Endothelial cell of umbilical vein (primary cell): Measurements from ENCODE around the gene CHI3L2. TPM values are rescaled to one million over a fixed set of nuclear protein-coding genes. Genes with fewer than 3 reads are reported as not detected.

Source experiments
- BruUV-seq: library from RNA; stranded (reverse); fragments of 400-500 nt; replicated peaks from 2 replicates; lab custom pipeline; 2021; lab: Mats Ljungman, UMichigan
- CTCF ChIA-PET: fragments of 300-600, 350-600 bp; sonication (Branson Sonifier 250); formaldehyde crosslinking; loops from one replicate; lab custom pipeline; 2021; ENCODE audit warnings: antibody characterized with exemption, inconsistent platforms; lab: Charles Lee
- POLR2A ChIA-PET: fragments of 300-600, 350-600 bp; sonication (Branson Sonifier 250); formaldehyde crosslinking; loops from one replicate; lab custom pipeline; 2021; ENCODE audit warnings: antibody characterized with exemption, inconsistent platforms; lab: Charles Lee
- DNase-seq: peaks from one replicate; pipeline ENCODE4 v3.0.0-alpha.2; 2011; ENCODE audit warnings: low read depth, low spot score
- FAIRE-seq: peaks from 2 replicates; lab custom pipeline; 2011; peaks lifted over from hg19 to GRCh38; lab: Jason Lieb, UNC
- H2AFZ ChIP-seq: 2 replicates; pipeline ENCODE4 v1.6.0; 2012; ENCODE audit warnings: low read depth, low read length, control low read depth, inconsistent platforms
- H3K27ac ChIP-seq: 2 replicates; pipeline ENCODE4 v1.5.1; 2011; ENCODE audit warnings: low read depth, mild to moderate bottlenecking, control low read depth, low read length, moderate library complexity; ENCODE audit not compliant: insufficient read depth
- H3K27me3 ChIP-seq, 2 experiments: 2 replicates each; pipeline versions ENCODE4 v1.6.0 to v1.6.1; 2011; ENCODE audit warnings: low read length in 2 of 2, mixed read lengths in 1 of 2; ENCODE audit not compliant: control insufficient read depth in 2 of 2, insufficient read depth in 2 of 2
- H3K36me3 ChIP-seq, 2 experiments: 2 replicates in 1 of 2; 3 replicates in 1 of 2; pipeline ENCODE4 v1.5.1; 2011; ENCODE audit warnings: low read length in 2 of 2, mild to moderate bottlenecking in 1 of 2, moderate library complexity in 1 of 2; ENCODE audit not compliant: control insufficient read depth in 2 of 2, insufficient read depth in 2 of 2; ENCODE audit errors: extremely low read depth in 1 of 2
- H3K4me1 ChIP-seq: 3 replicates; pipeline ENCODE4 v1.5.1; 2011; ENCODE audit warnings: mild to moderate bottlenecking, low read length; ENCODE audit not compliant: control insufficient read depth, insufficient read depth; ENCODE audit errors: extremely low read depth
- H3K4me2 ChIP-seq: 2 replicates; pipeline ENCODE4 v1.6.1; 2011; ENCODE audit warnings: low read length, control low read depth, mixed read lengths; ENCODE audit not compliant: insufficient read depth
- H3K4me3 ChIP-seq, 3 experiments: fragments of 200-600 bp in 1 of 3; sonication (generic), shearing (Covaris generic) in 1 of 3; replicated peaks in 1 of 3; 2 replicates each; pipeline ENCODE4 v1.5.1; 2011 to 2016; ENCODE audit warnings: control low read depth in 3 of 3, low read length in 3 of 3, mild to moderate bottlenecking in 2 of 3, inconsistent platforms in 1 of 3, low read depth in 1 of 3, moderate library complexity in 1 of 3; ENCODE audit not compliant: insufficient read depth in 1 of 3
- H3K79me2 ChIP-seq: 2 replicates; pipeline ENCODE4 v1.6.0; 2012; ENCODE audit warnings: low read length, inconsistent platforms; ENCODE audit not compliant: control insufficient read depth, insufficient read depth
- H3K9ac ChIP-seq: replicated peaks from 2 replicates; pipeline ENCODE3; 2011; ENCODE audit warnings: low read length, control low read depth; ENCODE audit not compliant: insufficient read depth; ENCODE audit errors: extremely low read depth
- H3K9me1 ChIP-seq: replicated peaks from 3 replicates; pipeline ENCODE4 v1.6.0; 2011; ENCODE audit warnings: mild to moderate bottlenecking, low read length; ENCODE audit not compliant: control insufficient read depth, insufficient read depth; ENCODE audit errors: extremely low read depth
- H3K9me3 ChIP-seq: replicated peaks from 2 replicates; pipeline ENCODE4 v1.5.1; 2012; ENCODE audit warnings: low read length, inconsistent platforms; ENCODE audit not compliant: control insufficient read depth, insufficient read depth
- H4K20me1 ChIP-seq: replicated peaks from 2 replicates; pipeline ENCODE3; 2011; ENCODE audit warnings: mild to moderate bottlenecking, low read length; ENCODE audit not compliant: control insufficient read depth, insufficient read depth; ENCODE audit errors: extremely low read depth
- CTCF ChIP-seq, 2 donors: IDR thresholded peaks; 1 replicate in 1 of 2; 2 replicates in 1 of 2; pipeline ENCODE4 v1.5.1; 2011; ENCODE audit warnings: low read length in 2 of 2, mild to moderate bottlenecking in 2 of 2, moderate library complexity in 2 of 2, control low read depth in 1 of 2, inconsistent platforms in 1 of 2, low read depth in 1 of 2; ENCODE audit not compliant: insufficient read depth in 1 of 2; ENCODE audit errors: extremely low read depth in 1 of 2
- EZH2 ChIP-seq: IDR thresholded peaks from 2 replicates; pipeline ENCODE4 v1.6.1; 2012; ENCODE audit warnings: borderline replicate concordance, low read depth, mild to moderate bottlenecking, moderate library complexity, low read length, inconsistent platforms; ENCODE audit not compliant: severe bottlenecking
- FOS ChIP-seq: IDR thresholded peaks from 2 replicates; pipeline ENCODE4 v1.6.1; 2011; ENCODE audit warnings: mild to moderate bottlenecking, low read length, moderate library complexity, borderline replicate concordance; ENCODE audit not compliant: insufficient read depth
- GATA2 ChIP-seq: IDR thresholded peaks from 2 replicates; pipeline ENCODE4 v1.7.0; 2011; ENCODE audit warnings: low read depth, mild to moderate bottlenecking, moderate library complexity, mixed read lengths, low read length; ENCODE audit not compliant: insufficient read length, insufficient read depth
- JUN ChIP-seq: IDR thresholded peaks from 2 replicates; pipeline ENCODE4 v1.6.1; 2011; ENCODE audit warnings: borderline replicate concordance, low read depth; ENCODE audit not compliant: insufficient read length, insufficient read depth
- MAX ChIP-seq: IDR thresholded peaks from 2 replicates; pipeline ENCODE4 v1.6.1; 2011; ENCODE audit not compliant: insufficient read depth, insufficient read length
- MYC ChIP-seq: IDR thresholded peaks from one replicate; pipeline ENCODE4 v1.6.1; 2011; ENCODE audit warnings: mild to moderate bottlenecking, low read depth, low read length
- POLR2A ChIP-seq: IDR thresholded peaks from 2 replicates; pipeline ENCODE4 v1.6.1; 2012; ENCODE audit warnings: low read depth, mild to moderate bottlenecking, control low read depth, low read length
- POLR2AphosphoS5 ChIP-seq: IDR thresholded peaks from 2 replicates; pipeline ENCODE4 v1.6.1; 2012; ENCODE audit warnings: low read depth, mild to moderate bottlenecking, control low read depth, low read length, moderate library complexity; ENCODE audit not compliant: insufficient read depth
- dilution Hi-C: fragments of 300-500 bp; cut with MboI; formaldehyde crosslinking; loops from one replicate; pipeline ENCODE4 v1.15.0; 2019; ENCODE audit warnings: low sequenced_read_pairs; ENCODE audit not compliant: extremely low pct_ligation_motif_present
- intact Hi-C: fragments of 100-400 bp; cut with micrococcal nuclease; formaldehyde crosslinking; loops from one replicate; pipeline ENCODE4 v1.10.0; 2022
- polyA plus RNA-seq, 4 experiments: library from polyadenylated mRNA; depleted of rRNA in 3 of 4; stranded (reverse) in 3 of 4; unstranded in 1 of 4; fragments of >200 nt; gene quantifications; 2 replicates each; pipeline versions ENCODE4 v1.2.1 to v1.2.3, GENCODE V29; 2011 to 2012; ENCODE audit warnings: missing spikeins in 1 of 4
- total RNA-seq: library from RNA; stranded (reverse); gene quantifications from 2 replicates; pipeline ENCODE4 v1.2.3, GENCODE V29; 2021

Gene CHI3L2
- total and polyA plus RNA-seq, 2 donors (not counting 3 experiments of a cell fraction or from before 2014, with no cell fraction given) = not detected

- H3K4me2 ChIP-seq = no peak overlapping the region
- no peak overlapping the region for H3K4me3 ChIP-seq
- no peaks in the 10 kb centered on the region for H3K9me3 ChIP-seq
- no peaks in the 10 kb centered on the region for H3K4me1 ChIP-seq
- H3K9me1 ChIP-seq = no peaks in the 10 kb centered on the region
- intact Hi-C loops = no loop called here
- dilution Hi-C loops = no loop called here
- H3K79me2 ChIP-seq = no peaks in the 10 kb centered on the region
- TF ChIP-seq MAX (no peak), EZH2 (no peak), JUN (no peak), FOS (no peak), POLR2A (no peak), POLR2AphosphoS5 (no peak), CTCF (IDR thresholded peaks at IDR 0.05; ENCODE audit: extremely low read depth in 1 of 2, insufficient read depth in 1 of 2, low read depth in 1 of 2, low read length in 2 of 2) (no peak), GATA2 (no peak), MYC (no peak)
- no peaks in the 10 kb centered on the region for H3K36me3 ChIP-seq
- DNase-seq (no peak), FAIRE-seq (no peak)
- CTCF ChIA-PET = no interaction called here
- H3K27me3 ChIP-seq = no peaks in the 10 kb centered on the region
- POLR2A ChIA-PET = no interaction called here
- H2AFZ ChIP-seq = no peak overlapping the region
- BruUV-seq = no TSS peak
- H3K27ac ChIP-seq = no peak overlapping the region
- no peak overlapping the region for H3K9ac ChIP-seq
- H4K20me1 ChIP-seq = no peaks in the 10 kb centered on the region
Measured at GRCh38 chr1:111247125-111247838, 19.8 kb downstream of the CHI3L2 start.
